PFSK-1 (cell line): ENCODE results near the gene ATXN1.

ENCODE experiments used
- POLR2AphosphoS5 ChIP-seq: IDR thresholded peaks from 2 replicates; pipeline ENCODE4 v1.6.1; 2012; ENCODE audit warnings: low read depth, mild to moderate bottlenecking, control low read depth, low read length, moderate library complexity
- TAF1 ChIP-seq: IDR thresholded peaks from 2 replicates; pipeline ENCODE4 v1.6.1; 2012; ENCODE audit warnings: low read length, control low read depth, borderline replicate concordance; ENCODE audit not compliant: insufficient read depth

DNA sequence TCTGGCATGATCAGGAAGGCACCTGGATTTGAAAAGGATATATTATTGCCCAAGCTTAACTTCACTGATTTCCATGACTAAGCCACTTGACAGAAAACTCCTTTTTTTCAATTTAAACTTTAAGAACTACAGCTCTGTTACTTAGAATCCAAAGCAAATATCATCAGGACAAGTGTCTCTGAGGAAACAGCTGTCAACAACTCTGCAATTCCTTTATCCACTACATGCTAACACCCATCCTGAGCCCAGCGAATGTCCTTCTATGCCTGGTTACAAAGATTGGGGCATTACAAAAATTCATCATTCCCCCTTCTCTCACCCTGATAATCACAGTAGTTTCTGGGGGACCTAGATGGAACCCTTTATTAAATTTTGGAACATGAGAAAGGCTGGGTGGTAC, 386.1 kb downstream of the ATXN1 start:
- no peak for TF ChIP-seq POLR2AphosphoS5
- TF ChIP-seq TAF1: no peak
